NCI-H2196 treated with DMSO at 0.1 percent for 48 hours (cell line): ENCODE data around the gene LMX1B.
A peak's percentile ranks its signal among the peaks of the same experiment; 100 is the strongest.
"Not testable (repeated sequence)": the region's sequence is repeated elsewhere in the genome, so short reads cannot be mapped to it uniquely, and the experiment has no call there.

Experiments used
- DNase-seq: peaks from one replicate; lab custom pipeline; 2025; ENCODE audit not compliant: unreplicated experiment; lab: John Stamatoyannopoulos, UW

Gene LMX1B

DNA sequence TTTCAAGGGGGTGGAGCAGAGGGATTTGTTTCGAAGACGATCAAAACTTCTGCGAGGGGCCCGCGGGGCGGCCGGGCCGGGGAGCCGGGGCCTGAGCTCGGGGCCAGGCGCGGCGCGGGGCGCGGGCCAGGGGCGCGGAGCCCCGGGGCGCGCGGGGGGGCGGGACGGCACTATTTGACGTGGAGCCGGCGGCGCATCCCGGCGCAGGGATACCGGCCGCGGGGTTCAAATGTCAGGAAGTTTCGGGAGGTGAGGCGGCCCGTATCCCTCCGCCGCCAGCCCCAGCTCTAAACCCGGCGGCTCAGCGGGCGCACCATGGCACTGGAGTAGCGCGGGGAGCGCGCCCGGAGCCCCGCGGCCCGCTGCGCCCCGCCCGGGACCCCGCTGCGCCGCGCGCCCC is at the start of gene LMX1B:
LMX1B (plus strand) TSS at position 278 of the 400 bp plus-strand sequence. CDS start 522 bp downstream, outside the sequence.
- peak; percentile 28 for DNase-seq

GRCh38 chr9:126564128-126564527 is 49.6 kb upstream of the LMX1B start:
- DNase-seq, result no peak

DNA sequence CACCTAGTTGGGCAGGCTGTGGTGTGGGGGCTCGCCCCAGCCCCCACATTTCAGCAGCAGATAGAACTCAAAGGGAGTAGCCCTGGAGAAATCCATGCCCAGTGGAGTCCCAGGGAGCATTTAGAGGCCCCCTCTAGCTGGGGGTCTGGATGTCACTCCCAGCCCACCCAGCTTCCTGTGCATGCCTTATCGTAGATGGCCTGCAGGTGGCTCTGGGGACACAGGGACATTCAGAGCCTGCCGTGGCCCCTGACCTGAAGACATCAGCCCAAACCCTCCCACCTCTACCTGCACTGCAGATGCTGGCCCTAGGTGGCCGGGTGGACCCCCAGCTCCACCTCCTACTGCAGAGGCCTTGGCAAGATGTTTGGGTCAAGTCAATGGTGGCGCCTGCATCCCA is 49.0 kb upstream of the LMX1B start:
- DNase-seq, result no peak

GRCh38 chr9:126565336-126566128 is 48.2 kb upstream of the LMX1B start:
- DNase-seq, result no peak

DNA sequence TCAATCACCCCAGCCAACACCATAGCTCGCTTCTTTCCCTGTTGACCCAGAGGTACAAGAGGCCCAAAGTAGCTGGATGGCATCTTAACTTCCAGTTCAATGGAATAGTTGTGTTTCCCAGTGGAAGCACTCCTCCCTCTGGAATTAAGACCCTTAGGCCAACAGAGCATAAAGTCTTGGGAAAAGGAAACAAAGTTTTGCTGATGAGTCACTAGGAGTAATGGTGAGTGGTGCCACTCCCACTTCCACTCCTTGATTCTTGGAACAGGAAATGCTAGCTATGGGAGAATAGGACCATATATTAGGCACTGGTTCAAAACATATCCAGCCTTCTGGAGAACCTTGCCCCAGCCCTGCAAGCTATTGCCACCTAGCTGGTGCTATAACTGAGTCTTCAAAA is 44.7 kb upstream of the LMX1B start:
- no peak for DNase-seq

DNA sequence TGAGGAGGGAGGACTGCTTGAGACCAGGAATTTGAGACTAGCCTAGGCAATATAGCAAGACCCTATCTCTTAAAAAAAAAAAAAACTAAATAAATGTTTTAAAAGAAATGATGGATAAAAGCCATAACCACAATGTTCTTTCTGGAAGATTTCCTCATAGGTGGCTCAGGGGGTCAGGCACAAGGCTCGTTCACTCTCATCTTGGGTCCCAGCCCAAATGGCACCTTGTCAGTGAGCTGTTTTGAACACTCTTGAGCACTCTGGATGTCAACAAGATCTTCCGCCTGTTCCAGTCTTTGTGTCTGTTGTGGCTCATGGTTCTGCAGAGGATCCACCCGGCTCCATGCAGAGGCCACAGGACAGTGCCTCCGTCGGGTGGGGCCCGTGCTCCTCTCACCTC is 35.7 kb upstream of the LMX1B start:
- DNase-seq, result no peak

DNA sequence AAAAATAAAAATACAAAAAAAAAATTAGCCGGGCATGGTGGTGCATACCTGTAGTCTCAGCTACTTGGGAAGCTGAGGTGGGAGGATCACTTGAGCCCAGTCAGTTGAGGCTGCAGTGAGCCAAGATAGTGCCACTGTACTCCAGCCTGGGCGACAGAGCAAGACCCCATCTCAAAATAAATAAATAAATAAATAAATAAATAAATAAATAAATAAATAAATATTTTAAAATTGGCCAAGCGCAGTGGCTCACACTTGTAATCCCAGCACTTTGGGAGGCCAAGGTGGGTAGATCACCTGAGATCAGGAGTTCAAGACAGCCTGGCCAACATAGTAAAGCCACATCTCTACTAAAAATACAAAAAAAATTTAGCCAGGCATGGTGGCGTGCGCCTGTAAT is 33.4 kb upstream of the LMX1B start:
- not testable (repeated sequence) for DNase-seq

- DNase-seq, result no peak
Observed at GRCh38 chr9:126581893-126582292, 31.8 kb upstream of the LMX1B start.

- DNase-seq, result no peak
Observed at GRCh38 chr9:126582427-126582826, 31.3 kb upstream of the LMX1B start.

- DNase-seq, result no peak
Observed at GRCh38 chr9:126583144-126583760, 30.5 kb upstream of the LMX1B start.

- no peak for DNase-seq
Observed at GRCh38 chr9:126584611-126585010, 29.1 kb upstream of the LMX1B start.

DNA sequence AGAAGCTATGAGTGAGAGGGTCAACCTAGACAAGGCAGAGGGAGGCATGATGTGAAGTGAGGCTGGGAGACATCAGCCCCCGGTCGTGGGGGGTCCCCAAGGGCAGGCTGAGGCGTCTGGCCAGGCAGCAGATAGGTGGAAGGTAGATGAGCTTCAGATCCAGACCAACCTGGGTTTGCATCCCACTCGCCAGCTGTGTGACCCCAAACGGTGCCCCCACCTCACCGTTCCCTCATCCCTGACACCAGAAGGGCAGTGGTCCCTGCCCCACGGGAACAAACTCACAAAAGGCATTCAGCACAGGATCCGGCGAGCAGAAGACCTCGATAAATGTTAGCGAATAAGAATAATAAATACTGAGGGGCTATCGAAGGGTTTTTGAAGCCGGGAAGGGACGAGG is 27.5 kb upstream of the LMX1B start:
- DNase-seq, result no peak

DNA sequence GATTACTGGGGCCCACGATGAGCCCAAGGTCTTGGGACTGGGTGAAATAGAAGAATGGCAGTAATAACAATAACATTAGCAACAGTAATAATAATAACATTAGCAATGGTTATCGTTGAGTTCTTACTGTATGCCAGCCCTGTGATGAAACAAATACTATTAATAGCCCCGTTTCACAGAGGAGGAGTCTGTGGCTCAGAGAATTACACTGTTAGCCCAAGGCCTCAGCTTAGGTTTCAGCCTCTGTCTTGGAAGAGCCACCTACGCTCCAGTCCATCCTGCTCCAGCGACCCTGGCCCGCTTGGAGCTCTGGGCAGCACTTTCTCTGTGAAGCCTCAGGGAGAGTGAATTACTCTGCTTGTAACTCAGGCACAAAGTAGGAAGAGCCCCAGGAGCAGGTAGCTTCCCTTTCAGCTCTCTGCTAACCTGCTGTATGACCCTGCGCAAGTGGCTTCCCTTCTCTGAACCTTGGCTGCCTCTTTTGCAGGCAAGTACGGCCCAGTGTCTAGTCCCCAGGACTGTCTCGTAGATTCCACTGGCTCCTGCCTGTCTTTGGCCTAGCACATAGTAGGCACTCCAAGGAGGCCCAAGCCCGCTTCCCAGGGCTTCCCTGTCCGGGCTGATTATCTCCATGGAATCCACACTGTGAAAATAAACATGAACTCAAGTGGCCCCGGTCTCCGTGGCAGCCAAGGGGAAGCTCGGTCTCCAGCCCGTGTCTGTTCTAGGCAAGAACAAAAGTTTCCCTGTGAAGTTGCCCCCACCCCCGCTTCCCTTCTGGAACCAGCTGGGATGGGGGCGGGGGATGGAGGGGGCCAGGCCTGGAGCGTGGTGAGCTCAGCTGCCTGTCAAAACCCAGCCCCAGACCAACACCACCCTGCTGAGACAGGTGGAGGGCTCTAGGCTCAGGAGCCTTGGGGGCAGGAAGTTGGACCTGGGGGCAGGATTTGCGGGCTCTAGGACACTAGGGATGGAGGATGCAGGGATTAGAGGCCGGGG is 26.2 kb upstream of the LMX1B start:
- DNase-seq, result no peak

GRCh38 chr9:126588491-126589168 is 25.1 kb upstream of the LMX1B start:
- no peak for DNase-seq

- no peak for DNase-seq
Observed at GRCh38 chr9:126589349-126589748, 24.4 kb upstream of the LMX1B start.

- no peak for DNase-seq
Observed at GRCh38 chr9:126591083-126591482, 22.6 kb upstream of the LMX1B start.

GRCh38 chr9:126591922-126592321 is 21.8 kb upstream of the LMX1B start:
- DNase-seq, result no peak

- DNase-seq, result no peak
Observed at GRCh38 chr9:126592461-126592860, 21.3 kb upstream of the LMX1B start.

- no peak for DNase-seq
Observed at GRCh38 chr9:126595982-126596381, 17.7 kb upstream of the LMX1B start.

GRCh38 chr9:126599047-126599650 is 14.6 kb upstream of the LMX1B start:
- no peak for DNase-seq
